Chondrocyte (in vitro differentiated cells): Measurements from ENCODE around the gene ZFHX3. TPM values are rescaled to one million over a fixed set of nuclear protein-coding genes. Genes with fewer than 3 reads are reported as not detected.

ENCODE experiments used
- DNase-seq: peaks from one replicate; pipeline ENCODE4 v3.0.0; 2021; ENCODE audit warnings: mixed read lengths, low spot score
- H3K27ac Mint-ChIP-seq: one replicate; pipeline ENCODE4 v1.8.0; 2021; ENCODE audit warnings: mild to moderate bottlenecking, moderate library complexity, mixed read lengths; ENCODE audit not compliant: unreplicated experiment
- H3K27me3 Mint-ChIP-seq: 2 replicates; pipeline ENCODE4 v1.8.0; 2021; ENCODE audit warnings: low read depth, mixed read lengths
- H3K36me3 Mint-ChIP-seq: 2 replicates; pipeline ENCODE4 v1.8.0; 2021; ENCODE audit warnings: low read depth, mixed read lengths
- H3K4me1 Mint-ChIP-seq: 2 replicates; pipeline ENCODE4 v1.8.0; 2021; ENCODE audit warnings: low read depth, mild to moderate bottlenecking, mixed read lengths
- H3K4me3 Mint-ChIP-seq: one replicate; pipeline ENCODE4 v1.8.0; 2021; ENCODE audit warnings: mild to moderate bottlenecking, moderate library complexity, mixed read lengths; ENCODE audit not compliant: unreplicated experiment
- H3K9me3 Mint-ChIP-seq: 2 replicates; pipeline ENCODE4 v1.8.0; 2021; ENCODE audit warnings: low read depth, mixed read lengths
- total RNA-seq: library from RNA; stranded (reverse); gene quantifications from 3 replicates; pipeline ENCODE4 v1.2.1, GENCODE V29; 2021
- TF ChIP-seq, protein P1 (sequence below): fragments of 200-600 bp; sonication (generic); IDR thresholded peaks from 2 replicates; pipeline ENCODE4 v1.5.0; 2021; ENCODE audit warnings: antibody characterized with exemption, mild to moderate bottlenecking, moderate library complexity

The ZFHX3 gene
- total RNA-seq, 1 donor from 2014 or later: 86.8 TPM

DNA sequence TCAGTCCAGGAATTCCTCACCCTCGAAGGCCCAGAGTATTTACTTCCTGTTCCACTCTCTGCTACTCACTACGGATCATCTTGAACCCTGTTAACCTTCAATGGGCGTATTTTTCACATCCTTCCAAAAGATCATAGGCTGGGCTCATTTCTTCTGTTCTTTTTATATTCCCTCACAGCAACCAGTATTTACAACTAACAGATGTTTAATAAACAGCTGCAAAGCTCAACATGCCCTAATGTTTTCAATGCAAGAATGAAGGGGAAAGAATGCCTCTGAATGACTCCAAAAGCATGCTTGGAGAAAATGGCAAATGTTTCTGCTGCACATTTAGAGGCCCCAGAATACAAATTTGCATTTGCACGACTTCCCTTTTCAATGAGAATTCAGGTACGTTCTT, 174.9 kb downstream of the ZFHX3 start:
- peaks cover 16% of the 10 kb centered on the region for H3K36me3 Mint-ChIP-seq
- no peaks in the 10 kb centered on the region for H3K27me3 Mint-ChIP-seq
- TF ChIP-seq, protein P1, sequence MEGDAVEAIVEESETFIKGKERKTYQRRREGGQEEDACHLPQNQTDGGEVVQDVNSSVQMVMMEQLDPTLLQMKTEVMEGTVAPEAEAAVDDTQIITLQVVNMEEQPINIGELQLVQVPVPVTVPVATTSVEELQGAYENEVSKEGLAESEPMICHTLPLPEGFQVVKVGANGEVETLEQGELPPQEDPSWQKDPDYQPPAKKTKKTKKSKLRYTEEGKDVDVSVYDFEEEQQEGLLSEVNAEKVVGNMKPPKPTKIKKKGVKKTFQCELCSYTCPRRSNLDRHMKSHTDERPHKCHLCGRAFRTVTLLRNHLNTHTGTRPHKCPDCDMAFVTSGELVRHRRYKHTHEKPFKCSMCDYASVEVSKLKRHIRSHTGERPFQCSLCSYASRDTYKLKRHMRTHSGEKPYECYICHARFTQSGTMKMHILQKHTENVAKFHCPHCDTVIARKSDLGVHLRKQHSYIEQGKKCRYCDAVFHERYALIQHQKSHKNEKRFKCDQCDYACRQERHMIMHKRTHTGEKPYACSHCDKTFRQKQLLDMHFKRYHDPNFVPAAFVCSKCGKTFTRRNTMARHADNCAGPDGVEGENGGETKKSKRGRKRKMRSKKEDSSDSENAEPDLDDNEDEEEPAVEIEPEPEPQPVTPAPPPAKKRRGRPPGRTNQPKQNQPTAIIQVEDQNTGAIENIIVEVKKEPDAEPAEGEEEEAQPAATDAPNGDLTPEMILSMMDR: no peak
- H3K9me3 Mint-ChIP-seq: peaks cover 4% of the 10 kb centered on the region
- no peak for DNase-seq
- peak overlapping the region; percentile 73 for H3K27ac Mint-ChIP-seq
- H3K4me1 Mint-ChIP-seq: peaks cover 66% of the 10 kb centered on the region
- H3K4me3 Mint-ChIP-seq: no peak overlapping the region

DNA sequence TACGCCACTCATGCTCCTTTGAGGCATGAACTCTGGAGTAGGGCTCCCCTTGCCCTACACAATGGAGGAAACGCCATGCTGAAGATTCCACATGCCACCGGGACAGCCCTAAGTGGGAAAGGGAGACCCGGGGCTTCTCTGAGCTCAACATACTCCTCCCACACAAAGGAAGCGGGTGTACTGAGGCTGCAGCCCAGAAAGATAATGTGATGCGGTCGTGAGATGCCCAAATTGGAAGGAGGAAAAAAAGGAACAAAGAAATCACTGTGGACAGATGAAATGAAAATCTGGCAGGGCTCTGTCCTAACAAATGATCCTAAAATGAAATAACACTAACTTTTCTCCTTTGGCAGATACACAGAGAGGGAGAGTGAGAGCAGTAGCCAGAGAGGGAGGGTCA, 182.1 kb downstream of the ZFHX3 start:
- H3K4me3 Mint-ChIP-seq: no peak overlapping the region
- no peak for DNase-seq
- H3K4me1 Mint-ChIP-seq: peaks cover 27% of the 10 kb centered on the region
- TF ChIP-seq, protein P1: no peak
- H3K27me3 Mint-ChIP-seq: no peaks in the 10 kb centered on the region
- H3K36me3 Mint-ChIP-seq: peaks cover 28% of the 10 kb centered on the region
- H3K9me3 Mint-ChIP-seq: peaks cover 4% of the 10 kb centered on the region
- no peak overlapping the region for H3K27ac Mint-ChIP-seq

DNA sequence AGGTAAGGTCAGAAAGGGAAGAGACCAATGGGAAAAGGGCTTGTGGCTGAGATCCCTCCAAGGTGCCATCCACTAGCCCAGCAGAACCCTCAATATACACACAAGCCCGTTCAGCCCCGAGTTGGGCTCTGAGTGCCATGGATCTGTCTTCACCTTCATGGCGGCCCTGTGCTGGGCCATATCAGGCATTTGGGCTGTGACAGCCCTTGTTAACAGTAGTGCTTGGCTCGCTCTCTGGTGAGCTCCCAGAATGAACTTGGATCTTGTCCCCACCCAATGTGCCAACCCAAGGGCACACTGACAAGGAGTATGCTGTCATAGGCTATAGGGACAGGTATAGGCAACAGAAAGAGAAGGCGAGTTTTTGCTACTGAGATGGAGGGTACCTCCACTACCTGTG, 182.7 kb downstream of the ZFHX3 start:
- Mint-ChIP-seq H3K36me3 (peaks cover 27% of the 10 kb centered on the region), H3K4me1 (peaks cover 31% of the 10 kb centered on the region), H3K9me3 (peaks cover 2% of the 10 kb centered on the region), H3K27ac (no peak overlapping the region), H3K4me3 (no peak overlapping the region), H3K27me3 (no peaks in the 10 kb centered on the region)
- DNase-seq: no peak
- TF ChIP-seq, protein P1: no peak

DNA sequence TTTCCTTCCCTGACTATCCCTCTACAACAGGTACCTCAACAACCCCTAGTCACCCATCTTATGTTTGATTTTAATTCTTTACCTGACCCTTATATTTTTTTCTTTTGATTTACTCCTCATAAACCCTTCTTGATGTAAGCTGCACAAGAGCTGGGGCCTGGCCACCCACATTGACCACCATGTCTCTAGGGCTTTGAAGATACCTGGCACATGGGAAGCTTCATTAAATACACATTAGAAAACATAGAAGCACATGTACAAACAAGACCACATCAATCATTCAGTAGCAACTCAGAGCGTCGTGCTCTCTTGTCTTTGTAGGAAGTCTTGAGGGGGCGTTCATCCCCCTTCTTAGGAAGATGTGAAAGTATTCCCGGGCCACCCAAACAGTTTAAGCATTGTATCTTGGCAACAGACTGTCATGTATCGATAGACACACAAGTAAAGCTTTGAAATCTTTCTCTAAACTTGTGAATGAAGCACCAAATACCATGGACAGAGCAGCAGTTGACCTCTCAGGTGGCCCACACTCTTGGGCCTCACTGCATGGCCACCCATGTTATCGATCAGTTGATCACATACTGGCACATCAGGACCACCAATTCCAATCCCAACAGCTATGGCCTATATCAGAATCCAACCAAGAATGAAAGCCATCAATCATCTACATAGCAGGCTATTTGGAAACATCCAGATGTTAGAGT, 183.6 kb downstream of the ZFHX3 start:
- DNase-seq: no peak
- peak overlapping the region; percentile 34 for H3K27ac Mint-ChIP-seq
- H3K4me1 Mint-ChIP-seq: peaks cover 34% of the 10 kb centered on the region
- no peak overlapping the region for H3K4me3 Mint-ChIP-seq
- no peaks in the 10 kb centered on the region for H3K27me3 Mint-ChIP-seq
- TF ChIP-seq, protein P1: no peak
- peaks cover 25% of the 10 kb centered on the region for H3K36me3 Mint-ChIP-seq
- H3K9me3 Mint-ChIP-seq: no peaks in the 10 kb centered on the region

DNA sequence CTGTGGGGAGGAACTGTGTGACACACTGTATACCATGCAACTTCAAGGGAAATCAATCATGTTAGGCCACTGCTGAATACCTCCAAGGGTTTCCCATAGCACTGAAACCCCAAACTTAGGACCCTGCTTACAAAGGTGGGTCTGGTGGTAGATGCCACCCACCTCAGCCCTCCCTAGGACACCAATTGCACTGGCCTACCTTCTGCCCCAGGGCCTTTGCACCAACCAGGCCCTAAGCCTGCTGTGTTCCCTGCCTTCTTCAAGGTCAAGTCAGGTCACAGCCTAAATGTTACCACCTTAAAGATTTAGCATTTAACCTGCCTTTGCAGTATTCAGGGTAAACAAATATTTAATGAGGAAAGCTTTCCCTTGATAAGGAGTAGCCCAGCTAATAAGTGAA, 185.8 kb downstream of the ZFHX3 start:
- peaks cover 46% of the 10 kb centered on the region for H3K4me1 Mint-ChIP-seq
- H3K27ac Mint-ChIP-seq: no peak overlapping the region
- no peaks in the 10 kb centered on the region for H3K27me3 Mint-ChIP-seq
- TF ChIP-seq, protein P1: no peak
- no peak for DNase-seq
- peaks cover 18% of the 10 kb centered on the region for H3K36me3 Mint-ChIP-seq
- no peak overlapping the region for H3K4me3 Mint-ChIP-seq
- no peaks in the 10 kb centered on the region for H3K9me3 Mint-ChIP-seq
